GM18858 (cell line): ENCODE measurements around the gene GTPBP4.
"Not testable (repeated sequence)": the region's sequence is repeated elsewhere in the genome, so short reads cannot be mapped to it uniquely, and the experiment has no call there.

Experiments
- ATAC-seq: cut with Tn5 transposase; IDR thresholded peaks from one replicate; pipeline ENCODE4 v1.9.1; 2021; ENCODE audit not compliant: unreplicated experiment

Gene GTPBP4

GRCh38 chr10:988667-989545 lies 672 bp downstream of the GTPBP4 start:
- no peak for ATAC-seq

GRCh38 chr10:990808-991207 lies 2.6 kb downstream of the GTPBP4 start:
- no peak for ATAC-seq

DNA sequence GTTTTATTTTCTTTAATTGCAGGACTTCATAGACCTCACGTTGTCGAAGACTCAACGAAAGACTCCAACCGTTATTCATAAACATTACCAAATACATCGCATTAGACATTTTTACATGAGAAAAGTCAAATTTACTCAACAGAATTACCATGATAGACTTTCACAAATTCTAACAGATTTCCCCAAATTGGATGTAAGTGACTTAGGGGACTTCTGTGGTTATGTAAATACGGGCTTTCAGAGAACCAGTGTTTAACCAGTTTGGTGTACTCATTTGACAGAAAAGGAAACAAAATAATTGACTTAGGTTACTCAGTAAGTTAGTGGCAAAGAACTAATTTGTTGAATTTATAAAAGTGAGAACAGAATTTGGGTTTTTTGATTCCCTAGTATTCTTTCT lies 4.2 kb downstream of the GTPBP4 start:
- no peak for ATAC-seq

DNA sequence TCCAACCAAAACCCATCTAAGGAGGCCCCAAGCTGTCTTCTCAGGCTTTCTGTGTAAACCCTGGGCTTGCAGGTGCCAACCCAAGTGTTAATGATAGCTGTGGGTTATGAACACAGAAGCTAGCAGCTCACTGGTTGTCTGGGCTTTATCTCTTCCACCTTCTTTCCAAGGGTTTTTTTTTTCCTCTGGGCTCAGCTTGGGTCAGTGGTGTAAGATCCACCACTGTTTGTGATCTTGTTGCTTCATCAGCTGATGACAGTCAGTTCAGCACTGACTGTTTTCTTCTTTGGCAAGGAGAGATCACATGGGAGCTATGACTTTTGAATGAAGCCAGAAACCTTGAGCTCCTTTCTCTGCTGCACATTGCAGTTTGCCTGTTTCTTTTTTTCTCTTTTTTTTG lies 4.6 kb downstream of the GTPBP4 start:
- no peak for ATAC-seq

GRCh38 chr10:994836-995558 lies 6.8 kb downstream of the GTPBP4 start:
- no peak for ATAC-seq

- no peak for ATAC-seq
Measured at GRCh38 chr10:995559-995926, 7.3 kb downstream of the GTPBP4 start.

DNA sequence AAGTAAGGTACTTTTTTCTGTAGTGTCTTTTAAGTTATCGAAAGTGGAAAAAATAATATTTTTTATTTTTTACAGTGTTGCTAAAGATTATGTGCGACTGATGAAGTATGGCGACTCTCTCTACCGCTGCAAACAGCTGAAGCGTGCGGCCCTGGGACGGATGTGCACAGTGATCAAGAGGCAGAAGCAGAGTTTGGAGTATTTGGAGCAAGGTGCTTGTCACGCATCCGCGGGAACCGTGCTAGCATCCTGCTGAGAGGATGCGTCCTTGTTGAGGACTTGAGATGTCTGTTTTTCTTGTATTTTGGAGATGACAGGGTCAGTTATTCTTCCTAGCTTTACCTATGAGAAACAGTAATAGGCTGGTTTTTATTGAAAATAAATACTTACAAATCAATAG lies 7.8 kb downstream of the GTPBP4 start:
- ATAC-seq = no peak

GRCh38 chr10:997266-998022 lies 9.2 kb downstream of the GTPBP4 start:
- no peak for ATAC-seq

DNA sequence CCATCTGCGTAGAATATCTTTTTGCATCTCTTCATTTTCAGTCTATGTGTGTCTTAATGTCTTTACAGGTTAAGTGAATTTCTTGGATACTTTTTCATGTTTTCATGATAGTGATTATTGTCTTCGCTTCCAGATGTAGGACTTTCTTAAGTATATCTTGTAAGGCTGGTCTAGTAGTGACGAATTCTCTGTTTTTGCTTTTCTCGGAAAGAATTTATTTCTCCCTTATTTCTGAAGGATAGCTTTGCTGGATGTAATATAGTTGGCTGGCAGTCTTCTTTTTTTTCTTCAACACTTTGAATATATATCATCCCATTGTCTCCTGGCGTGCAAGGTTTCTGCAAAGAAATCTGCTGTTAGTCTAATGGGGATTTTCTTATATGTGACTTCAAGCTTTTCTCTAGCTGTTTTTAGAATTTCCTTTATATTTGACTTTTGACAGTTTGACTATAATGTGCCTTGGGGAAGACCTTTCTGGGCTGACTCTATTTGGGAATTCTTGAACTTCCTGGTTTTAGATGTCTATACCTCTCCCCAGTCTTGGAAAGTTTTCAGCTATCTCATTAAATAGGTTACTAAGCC lies 14.3 kb downstream of the GTPBP4 start:
- ATAC-seq = no peak

GRCh38 chr10:1003884-1004670 lies 15.8 kb downstream of the GTPBP4 start:
- ATAC-seq = no peak

DNA sequence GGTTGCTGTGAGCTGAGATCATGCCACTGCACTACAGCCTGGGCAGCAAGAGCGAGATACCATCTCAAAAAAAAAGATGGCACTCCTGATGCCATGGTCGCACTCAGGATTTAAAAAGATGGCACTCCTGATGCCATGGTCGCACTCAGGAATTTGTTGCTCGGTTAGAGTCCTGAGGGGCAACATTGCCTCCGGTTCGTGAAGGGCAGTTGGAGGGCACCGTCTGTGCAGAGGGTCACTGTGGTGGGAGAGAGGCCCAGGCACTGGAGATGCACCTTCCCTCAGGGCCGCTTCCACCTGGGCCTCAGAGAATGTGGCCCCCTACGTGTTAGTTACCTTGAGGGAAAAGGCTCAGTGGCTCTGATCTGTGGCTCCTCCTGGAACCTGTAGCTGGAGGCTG lies 18.3 kb downstream of the GTPBP4 start:
- no peak for ATAC-seq

DNA sequence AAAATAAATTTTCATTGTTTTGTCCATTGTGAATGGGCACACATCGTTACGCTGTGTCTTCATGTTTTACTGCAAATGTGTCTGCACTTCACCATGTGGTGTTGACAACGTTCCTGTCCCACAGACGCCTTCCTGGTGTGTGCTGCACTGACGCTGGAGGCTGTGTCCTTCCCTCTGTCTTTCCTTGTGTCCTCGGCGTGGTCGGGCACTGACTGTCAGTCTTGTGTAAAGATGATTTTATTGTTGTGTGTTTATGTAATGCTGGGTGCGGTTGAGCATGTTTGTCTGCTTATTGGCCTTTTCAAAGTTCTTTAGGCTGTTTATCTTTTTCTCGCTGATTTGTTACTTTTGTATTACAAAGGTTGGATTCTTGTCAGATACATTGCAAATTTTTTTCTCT lies 19.3 kb downstream of the GTPBP4 start:
- no peak for ATAC-seq

DNA sequence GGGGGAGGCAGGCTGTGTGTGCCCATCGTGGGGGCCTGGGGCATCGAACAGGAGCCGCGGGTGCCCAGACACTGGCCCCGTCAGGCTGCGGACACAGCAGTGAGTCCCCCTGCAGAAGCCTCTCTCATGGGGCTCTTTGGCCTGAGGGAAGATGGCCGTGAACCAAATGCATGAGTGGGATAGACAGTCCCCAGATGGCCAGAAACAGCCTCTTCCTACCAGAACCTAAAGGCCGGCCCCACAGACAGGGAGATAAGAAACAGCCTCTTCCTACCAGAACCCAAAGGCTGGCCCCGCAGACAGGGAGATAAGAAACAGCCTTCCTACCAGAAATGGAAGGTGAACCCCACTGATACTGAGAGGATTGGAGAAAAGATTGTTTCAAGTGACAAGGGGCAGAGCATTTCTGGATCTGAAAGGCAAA lies 20.8 kb downstream of the GTPBP4 start:
- ATAC-seq = no peak

DNA sequence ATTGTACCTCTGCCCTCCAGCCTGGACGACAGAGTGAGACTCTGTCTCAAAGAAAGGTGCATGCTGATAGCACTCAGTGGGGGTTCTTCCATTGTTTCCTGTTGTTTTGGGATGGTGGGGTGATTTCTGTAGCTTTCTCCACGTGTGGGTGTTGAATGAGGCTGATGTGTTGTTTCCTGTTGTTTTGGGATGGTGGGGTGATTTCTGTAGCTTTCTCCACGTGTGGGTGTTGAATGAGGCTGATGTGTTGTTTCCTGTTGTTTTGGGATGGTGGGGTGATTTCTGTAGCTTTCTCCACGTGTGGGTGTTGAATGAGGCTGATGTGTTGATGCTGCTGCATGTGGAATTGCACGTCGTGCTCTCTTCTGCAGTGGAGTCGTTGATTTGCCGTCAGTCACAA lies 21.7 kb downstream of the GTPBP4 start:
- not testable (repeated sequence) for ATAC-seq

DNA sequence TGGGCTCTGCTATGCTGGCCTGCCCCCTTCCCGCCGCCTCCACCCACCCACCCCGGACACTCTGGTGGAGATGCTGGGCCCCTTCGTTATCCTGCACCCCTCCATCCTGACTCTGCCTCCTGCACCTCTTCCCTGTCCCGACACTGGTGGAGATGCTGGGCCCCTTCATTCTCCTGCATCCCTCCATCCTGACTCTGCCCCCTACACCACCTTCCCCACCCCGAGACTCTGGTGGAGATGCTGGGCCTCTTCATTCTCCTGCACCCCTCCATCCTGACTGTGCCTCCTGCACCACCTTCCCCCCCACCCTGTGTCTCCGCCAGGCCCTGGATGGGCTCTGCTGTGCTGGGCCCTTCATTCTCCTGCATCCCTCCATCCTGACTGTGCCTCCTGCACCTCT lies 22.5 kb downstream of the GTPBP4 start:
- no peak for ATAC-seq

DNA sequence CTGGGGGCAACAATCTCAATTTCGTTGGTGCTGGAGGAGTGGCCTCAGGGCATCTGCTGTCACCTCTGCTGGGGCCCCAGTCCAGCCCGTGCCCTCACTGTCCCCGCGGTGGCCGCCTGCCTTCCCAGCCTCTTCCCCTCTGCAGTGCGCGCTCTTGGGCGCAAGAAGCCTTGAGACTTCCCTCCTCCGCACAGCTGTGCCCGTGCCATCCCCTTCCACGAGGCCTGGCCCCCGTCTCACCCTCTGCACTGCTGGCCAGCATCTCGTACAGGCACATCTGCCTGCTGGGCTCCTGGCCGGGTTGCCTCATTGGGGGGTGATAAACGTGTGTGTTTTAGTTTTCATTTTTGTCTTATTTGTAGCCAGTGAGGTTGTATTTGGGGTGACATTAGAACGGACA lies 23.5 kb downstream of the GTPBP4 start:
- ATAC-seq = no peak

DNA sequence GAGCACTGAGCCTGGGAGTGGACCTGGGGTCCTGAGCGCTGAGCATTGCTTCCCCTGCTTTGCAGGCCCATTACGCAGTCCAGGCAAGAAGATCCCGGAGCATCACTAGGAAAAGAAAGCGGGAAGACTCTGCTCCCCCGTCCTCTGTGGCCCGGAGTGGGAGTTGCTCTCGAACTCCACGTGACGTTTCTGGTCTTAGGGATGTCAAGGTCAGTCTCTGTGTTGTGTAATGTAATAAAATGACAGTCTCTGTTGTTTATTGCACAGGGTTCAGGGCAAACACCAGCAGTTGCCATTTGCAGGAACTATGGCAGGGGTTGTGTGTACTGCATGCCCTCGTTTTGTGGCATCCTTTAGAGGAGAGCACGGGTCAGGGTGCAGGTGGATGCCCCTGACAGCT lies 27.5 kb downstream of the GTPBP4 start:
- no peak for ATAC-seq

GRCh38 chr10:1019362-1019761 lies 31.1 kb downstream of the GTPBP4 start:
- no peak for ATAC-seq

DNA sequence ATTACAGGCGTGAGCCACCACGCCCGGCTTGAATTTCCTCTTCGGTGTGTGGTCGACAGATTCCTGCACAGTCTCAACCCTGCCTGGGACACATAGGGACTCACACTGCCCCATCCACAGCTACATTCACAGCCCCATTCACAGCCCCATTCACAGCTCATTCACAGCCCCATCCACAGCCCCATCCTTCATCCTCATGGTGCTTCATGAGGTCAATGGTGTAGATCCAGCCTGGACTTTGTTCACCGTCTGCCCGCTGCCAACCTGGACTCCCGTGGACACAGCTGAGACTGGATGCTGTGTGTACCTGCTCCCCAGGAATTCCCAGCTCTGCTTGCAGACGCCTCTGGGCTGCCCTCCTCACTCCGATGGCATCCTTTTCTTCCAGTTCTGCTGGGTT lies 32.2 kb downstream of the GTPBP4 start:
- no peak for ATAC-seq

- ATAC-seq = no peak
Measured at GRCh38 chr10:1020958-1021357, 32.7 kb downstream of the GTPBP4 start.

GRCh38 chr10:1022413-1022812 lies 34.2 kb downstream of the GTPBP4 start:
- ATAC-seq = no peak
